Left renal pelvis (tissue), 4 donors: Measurements from ENCODE around the gene NLGN2. TPM values are rescaled to one million over a fixed set of nuclear protein-coding genes. Genes with fewer than 3 reads are reported as not detected.
A peak's percentile ranks its signal among the peaks of the same experiment; 100 is the strongest.
"Not testable (repeated sequence)": the region's sequence is repeated elsewhere in the genome, so short reads cannot be mapped to it uniquely, and the experiment has no call there.

Experiments used
- DNase-seq, 4 donors: peaks; one replicate each; pipeline ENCODE4 v3.0.0-alpha.2; 2013; ENCODE audit warnings: low read depth in 4 of 4, low spot score in 3 of 4
- polyA plus RNA-seq, 4 donors: library from polyadenylated mRNA; unstranded; fragments of 120-200 nt; gene quantifications; one replicate each; pipeline ENCODE4 v1.2.1, GENCODE V29; 2013; ENCODE audit not compliant: insufficient read length in 4 of 4

Gene NLGN2
- 10 to 100 TPM; 21.4 to 55.8 (median 32.8) TPM for polyA plus RNA-seq

DNA sequence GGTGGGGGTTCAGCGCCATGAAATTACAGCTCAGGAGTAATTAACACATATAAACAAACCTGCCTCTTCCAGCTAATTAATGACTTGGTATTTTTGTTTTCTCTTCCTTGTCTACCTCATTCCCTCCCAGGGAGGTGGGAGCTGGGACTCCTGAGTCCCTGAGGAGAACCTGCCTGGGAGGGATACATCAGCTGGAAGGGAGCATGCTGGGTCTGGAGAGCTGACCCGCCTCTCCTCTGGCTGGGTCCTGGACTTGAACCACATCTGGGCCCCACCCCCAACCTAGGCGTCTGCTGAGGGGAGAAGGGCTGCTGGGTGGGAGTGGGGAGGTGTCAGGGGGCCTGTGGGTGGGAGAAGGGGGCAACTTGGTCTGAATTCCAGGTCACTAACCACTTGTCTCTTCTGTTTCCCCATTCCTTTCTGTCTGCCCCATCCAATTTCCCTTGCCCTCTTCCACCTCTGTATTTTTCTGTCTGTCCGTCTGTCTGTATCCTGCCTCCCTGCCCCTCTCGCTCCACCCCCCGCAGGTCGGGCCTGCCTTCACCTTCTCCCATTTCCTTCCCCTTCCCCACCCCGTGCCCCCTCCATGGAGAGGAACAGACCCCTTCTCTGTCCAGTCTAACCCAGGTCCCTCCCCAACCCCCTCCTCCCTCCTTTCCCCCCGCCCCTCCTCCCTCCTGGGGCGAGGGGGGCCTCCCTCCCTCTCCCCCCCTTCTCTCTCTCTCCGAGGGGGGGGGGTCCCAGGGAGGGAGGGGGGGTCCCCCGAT lies at the start of gene NLGN2:
Gene NLGN2, plus strand, starts transcription at position 361 of the 767 bp plus-strand sequence. CDS start 411 bp downstream, outside the sequence.
- no peak for DNase-seq

DNA sequence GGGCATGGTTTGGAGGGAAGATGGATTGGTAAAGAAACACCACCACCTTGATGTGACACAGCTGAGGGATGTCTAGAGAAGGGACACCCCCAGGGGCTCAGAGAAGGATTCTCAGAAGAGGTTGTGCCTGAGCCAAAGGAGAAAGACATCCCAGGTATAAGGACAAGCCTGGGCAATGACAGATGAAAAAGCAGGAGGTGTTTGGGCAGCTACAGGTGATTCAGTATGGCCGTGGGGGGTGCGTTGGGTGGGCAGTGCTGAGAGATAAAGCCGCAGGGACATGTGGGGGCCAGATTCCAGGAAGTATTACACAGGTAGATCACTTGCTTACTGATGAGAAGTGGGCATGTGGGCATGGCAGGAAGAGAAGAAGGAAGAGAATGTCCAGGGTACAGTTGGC lies 45.7 kb upstream of the NLGN2 start:
- no peak for DNase-seq

DNA sequence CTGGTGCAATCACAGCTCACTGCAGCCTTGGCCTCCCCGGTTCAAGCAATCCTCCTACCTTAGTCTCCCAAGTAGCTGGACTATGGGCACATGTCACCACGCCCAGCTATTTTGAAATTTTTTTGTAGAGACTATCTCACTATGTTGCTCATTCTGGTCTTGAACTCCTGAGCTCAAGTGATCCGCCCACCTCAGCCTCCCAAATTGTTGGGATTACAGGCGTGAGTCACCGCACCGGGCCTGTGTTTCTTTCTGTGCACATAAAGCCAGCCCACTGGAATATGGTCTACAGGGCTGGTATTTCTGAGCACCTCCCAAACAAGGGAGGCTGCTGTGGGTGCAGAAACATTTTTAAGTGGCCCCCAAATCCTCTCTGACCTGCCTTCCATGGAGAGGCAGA lies 44.3 kb upstream of the NLGN2 start:
- no peak for DNase-seq

DNA sequence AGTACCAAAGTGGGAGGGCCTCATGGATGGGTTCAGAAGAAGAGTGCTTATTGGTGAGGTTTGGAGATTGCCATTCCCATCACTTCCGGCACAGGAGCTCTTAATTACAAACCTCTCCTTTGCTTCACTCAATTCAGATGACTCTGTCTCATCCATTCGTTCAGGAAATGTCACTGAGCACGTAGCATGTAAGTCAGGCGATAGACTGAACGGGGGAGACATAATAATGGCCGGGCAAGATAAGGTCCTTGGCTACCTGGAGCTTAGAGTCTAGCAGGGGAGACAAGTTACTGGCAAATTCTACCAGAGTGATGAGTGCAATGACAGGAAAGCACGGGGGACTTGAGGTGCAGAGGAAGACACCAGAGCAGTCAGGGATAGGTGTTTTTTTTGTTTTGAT lies 41.7 kb upstream of the NLGN2 start:
- not testable (repeated sequence) for DNase-seq

DNA sequence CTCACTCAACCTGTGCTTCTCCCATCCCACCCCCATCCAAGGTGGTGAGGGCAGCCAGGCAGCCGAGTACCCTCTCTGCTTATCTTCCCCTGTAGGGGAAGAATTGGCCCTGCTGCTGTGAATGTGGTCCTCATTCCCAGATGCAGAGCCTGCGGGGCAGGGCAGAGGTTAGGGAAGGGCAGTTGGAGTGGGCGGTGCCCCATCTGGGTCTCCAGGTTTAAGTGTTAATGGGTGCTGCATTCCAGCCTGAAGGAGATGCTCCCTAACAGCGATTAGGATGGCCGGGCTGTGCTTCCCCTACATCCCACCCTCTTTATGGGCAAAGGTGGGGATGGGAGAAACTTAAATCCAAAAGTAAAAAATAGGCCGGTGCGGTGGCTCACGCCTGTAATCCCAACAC lies 40.6 kb upstream of the NLGN2 start:
- DNase-seq: no peak

DNA sequence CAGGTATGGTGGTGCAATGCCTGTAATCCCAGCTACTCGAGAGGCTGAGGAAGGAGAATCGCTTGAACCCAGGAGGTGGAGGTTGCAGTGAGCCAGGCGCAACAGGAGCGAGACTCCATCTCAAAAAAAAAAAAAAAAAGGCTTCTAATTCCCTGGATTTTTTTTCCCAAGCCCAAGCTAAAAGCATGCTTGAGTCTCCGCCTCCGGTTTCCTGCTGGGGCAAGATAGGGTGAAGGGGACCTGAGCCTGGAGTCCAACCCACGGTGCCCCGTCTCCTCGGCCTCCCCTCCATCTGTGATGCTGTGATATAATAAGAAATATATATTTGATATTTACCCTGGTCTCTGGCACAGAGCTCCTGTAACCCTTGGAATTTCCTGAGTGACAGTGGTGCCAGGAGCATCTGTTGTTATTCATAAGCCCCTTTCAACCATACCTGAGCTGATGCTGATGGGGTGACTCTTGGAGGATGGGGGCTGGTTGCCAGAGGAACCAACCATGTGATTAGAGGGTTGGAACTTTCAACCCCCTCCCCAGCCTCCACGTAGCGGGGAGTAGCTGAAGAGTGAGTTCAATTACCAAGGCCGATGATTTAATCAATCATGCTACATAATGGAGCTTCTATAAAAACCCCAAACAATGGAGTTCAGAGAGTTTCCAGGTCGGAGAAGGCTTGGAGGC lies 39.6 kb upstream of the NLGN2 start:
- no peak for DNase-seq

DNA sequence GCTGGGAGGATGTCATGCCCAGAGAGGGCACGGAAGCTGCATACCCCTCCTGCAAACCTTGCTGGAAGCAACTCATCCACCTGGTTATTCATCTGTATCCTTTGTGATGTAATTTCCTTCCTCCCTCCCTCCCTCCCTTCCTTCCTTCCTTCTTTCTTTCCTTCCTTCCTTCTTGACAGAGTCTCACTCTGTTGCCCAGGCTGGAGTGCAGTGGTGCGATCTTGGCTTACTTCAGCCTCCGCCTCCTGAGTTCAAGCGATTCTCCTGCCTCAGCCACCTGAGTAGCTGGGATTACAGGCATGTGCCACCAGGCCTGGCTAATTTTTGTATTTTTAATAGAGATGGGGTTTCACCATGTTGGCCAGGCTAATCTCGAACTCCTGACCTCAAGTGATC lies 39.0 kb upstream of the NLGN2 start:
- not testable (repeated sequence) for DNase-seq

DNA sequence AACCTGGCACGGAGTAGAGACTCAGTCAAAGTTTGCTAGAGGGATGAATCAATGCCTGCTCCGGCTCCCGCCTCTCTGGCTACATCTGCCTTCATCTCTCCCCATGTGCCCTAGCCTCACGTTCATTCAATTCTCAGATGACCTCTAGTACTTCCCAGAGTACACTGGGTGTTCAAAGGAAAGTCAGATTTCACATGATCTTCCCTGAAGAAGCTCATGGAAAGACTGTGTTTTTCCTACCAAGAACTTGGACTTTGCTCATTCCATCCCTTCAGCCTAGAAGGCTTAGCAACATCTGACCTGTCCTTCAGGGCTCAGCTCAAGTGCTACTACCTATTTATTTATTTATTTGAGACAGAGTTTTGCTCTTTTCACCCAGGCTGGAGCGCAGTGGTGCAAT lies 37.8 kb upstream of the NLGN2 start:
- no peak for DNase-seq

DNA sequence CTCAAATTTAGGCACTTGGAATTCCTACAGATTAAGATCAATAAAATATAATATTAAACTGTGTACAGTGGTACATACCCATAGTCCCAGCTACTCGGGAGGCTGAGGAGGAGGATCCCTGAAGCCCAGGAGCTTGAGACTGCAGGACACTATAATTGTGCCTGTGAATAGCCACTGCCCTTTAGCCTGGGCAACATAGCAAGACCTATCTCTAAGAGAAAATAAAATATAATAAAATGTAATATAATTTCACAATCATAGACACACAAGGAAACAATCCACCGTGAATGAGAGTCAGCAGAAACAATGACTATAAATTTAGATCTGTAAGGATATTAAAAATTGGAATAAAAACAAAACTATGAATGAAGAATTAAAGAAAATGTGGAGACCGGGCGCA lies 36.8 kb upstream of the NLGN2 start:
- DNase-seq: no peak

DNA sequence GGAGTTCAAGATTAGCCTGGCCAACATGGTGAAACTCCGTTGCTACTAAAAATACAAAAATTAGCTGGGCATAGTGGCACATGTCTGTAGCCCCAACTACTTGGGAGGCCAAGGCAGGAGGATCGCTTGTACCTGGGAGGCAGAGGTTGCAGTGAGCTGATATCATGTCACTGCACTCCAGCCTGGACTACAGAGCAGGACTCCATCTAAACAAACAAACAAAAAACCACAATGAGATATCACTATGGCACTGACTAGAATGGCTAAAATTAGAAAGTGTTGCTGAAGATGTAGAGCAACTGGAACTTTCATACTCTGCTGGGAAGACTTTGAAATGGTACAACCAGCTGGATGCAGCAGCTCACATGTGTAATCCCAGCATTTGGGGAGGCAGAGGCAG lies 33.3 kb upstream of the NLGN2 start:
- no peak for DNase-seq

DNA sequence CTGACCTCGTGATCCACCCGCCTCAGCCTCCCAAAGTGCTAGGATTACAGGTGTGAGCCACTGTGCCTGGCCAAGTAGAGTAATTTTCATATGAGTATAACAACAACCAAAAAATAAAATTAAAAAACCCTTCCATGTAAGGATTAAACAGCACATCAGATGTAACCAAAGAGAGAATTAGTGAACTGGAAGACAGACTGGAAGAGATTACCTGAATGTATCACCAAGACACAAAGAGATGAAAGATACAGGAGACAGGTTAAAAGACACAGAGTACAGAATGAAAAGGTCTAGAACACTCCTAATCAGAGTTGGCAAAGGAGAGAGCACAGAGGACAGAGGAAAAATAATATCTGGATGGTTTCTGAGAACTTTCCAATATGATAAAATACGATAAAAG lies 28.5 kb upstream of the NLGN2 start:
- DNase-seq: no peak

DNA sequence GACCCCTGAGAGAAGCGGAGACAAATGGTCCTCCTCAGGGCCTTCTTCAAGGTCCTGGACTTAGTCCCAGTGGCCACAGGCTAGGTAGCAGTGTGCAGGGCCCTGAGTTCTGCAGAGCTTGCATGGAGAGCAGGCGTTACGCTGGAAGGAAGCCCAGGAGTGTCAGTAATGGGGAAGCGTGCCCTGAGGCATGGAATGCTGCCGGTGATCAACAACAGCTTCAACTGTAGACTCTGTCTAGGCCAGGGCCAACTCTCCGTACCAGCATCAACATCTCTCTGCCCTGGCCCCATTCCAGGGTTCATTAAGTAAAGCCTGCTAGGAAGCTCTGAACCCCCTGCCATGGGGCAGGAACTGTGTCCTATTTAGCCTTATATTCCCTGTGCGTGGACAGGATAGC lies 27.3 kb upstream of the NLGN2 start:
- no peak for DNase-seq

DNA sequence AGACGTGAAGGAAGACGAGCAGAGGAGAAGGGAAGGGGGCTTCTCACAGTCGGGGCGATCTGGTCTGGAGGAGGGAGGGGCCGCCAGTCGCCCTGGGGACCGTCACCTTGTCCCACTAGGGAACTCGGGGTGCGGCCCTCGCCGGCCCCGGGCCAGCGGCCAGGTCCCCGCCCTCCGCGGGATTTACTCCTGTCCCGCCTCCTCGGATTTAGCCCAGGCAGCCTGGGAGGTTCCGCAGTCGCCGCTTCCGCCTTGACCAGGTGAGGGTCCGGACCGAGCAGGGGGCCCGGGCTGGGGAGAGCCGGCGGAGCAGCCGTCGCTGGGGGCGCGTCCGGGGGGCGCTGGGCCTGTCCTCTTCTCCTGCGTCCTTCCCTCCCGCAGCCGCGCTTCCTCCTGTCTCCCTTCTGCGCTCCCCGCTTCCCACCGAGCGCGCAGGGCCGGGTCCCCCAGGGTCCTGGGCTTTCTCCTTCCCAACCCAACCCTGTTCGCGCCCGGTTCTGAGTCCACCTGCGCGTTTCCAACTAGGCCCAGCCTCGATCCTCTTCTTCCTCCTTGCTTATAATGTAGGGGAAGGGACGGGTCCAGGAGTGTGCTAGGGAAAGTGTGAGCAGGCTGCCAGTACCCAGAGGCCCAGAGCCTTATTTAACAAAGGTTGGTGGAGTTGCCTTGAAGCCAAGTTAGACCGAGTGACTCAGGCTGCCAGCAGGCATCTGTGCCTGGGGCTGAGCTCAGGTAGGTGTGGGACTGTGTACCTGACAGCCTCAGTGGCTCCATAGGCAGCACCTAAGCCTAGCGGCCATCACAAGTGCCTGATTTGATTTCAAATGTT lies 26.6 kb upstream of the NLGN2 start, which contains the start of gene TNK1:
Gene TNK1, plus strand, starts transcription at position 235 of the 829 bp plus-strand sequence. CDS start 1,838 bp downstream, outside the sequence.
- DNase-seq: no peak

DNA sequence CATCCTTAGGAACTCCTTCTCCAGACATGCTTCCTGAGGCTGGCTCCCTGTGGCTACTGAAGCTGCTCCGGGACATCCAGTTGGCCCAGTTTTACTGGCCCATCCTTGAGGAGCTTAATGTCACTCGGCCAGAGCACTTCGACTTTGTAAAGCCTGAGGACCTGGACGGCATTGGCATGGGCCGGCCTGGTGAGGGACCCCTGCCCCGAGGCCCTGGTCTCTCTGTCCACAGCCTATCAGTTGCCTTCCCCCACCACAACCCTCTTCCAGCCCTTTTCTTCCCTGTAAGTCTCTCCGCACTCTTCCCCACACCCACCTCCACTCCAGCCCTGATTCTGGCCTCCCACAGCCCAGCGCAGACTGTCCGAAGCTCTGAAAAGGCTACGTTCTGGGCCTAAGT lies 24.7 kb upstream of the NLGN2 start:
- no peak for DNase-seq

DNA sequence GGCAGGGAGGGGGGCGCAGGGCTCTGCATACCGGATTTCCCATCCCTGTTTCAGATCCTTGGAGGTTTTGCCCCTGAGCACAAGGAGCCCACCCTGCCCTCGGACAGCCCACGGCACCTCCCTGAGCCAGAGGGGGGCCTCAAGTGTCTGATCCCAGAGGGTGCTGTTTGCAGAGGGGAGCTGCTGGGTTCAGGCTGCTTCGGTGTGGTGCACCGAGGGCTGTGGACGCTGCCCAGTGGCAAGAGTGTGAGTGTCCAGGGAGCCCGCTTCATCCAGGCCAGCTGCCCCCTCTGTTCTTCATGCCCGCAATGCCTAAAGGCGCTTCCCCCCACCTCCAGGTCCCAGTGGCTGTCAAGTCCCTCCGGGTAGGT lies 24.3 kb upstream of the NLGN2 start:
- DNase-seq: no peak

DNA sequence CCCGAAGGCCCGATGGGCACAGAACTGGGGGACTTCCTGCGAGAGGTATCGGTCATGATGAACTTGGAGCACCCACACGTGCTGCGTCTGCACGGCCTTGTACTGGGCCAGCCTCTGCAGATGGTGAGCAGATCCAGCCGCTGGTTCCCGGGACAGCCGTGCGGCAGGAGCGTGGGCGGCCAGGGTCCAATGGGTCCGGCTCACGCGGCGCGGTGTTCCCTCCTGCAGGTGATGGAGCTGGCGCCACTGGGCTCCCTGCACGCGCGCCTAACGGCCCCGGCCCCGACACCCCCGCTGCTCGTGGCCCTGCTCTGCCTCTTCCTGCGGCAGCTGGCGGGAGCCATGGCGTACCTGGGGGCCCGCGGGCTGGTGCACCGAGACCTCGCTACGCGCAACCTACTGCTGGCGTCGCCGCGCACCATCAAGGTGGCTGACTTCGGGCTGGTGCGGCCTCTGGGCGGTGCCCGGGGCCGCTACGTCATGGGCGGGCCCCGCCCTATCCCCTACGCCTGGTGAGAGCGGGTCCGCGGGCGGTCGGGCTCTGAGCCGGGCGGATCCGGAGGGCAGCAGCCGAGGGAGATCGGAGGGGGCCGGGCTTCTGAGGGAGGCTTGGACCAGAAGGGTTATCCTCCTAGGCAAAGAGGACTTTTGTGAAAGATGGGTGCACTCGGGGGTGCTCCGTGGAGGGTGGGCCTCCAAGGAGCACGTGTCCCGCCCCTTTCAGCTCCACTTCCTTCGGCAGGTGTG lies 23.7 kb upstream of the NLGN2 start:
- DNase-seq: peak in 1 of 4 donors; percentile 52

DNA sequence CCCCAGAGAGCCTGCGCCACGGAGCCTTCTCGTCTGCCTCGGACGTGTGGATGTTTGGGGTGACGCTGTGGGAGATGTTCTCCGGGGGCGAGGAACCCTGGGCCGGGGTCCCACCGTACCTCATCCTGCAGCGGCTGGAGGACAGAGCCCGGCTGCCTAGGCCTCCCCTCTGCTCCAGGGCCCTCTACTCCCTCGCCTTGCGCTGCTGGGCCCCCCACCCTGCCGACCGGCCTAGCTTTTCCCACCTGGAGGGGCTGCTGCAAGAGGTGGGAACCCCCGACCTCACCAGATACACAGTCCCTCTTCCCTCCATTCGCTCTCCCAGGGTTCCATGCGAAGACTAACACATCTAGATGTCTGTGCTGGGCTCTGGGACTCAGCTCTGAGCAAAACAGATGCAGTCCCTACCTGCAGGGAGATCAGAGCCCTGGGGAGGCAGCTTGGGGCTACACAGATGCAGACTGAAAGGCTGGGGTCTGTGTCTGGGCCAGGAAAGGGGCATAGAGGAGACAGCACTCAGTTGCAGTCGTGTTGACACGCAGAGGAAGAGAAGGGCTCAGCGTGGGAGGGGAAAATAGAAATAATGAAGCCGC lies 23.1 kb upstream of the NLGN2 start:
- no peak for DNase-seq

DNA sequence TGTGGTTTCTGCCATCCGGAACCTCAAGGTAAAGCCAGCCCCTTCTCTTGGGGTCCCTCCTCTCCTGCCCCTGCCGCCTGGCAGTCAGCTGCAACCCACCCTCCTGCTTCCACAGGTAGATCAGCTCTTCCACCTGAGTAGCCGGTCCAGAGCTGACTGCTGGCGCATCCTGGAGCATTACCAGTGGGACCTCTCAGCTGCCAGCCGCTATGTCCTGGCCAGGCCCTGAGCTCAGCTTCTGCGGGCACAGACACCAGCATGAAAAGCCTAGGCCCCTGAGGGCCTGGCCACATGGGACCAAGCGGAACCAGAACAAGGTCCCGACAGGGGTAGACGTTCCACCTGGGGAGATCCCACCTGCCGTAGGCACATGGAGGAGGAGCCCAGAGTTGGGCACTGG lies 18.8 kb upstream of the NLGN2 start:
- DNase-seq: no peak

DNA sequence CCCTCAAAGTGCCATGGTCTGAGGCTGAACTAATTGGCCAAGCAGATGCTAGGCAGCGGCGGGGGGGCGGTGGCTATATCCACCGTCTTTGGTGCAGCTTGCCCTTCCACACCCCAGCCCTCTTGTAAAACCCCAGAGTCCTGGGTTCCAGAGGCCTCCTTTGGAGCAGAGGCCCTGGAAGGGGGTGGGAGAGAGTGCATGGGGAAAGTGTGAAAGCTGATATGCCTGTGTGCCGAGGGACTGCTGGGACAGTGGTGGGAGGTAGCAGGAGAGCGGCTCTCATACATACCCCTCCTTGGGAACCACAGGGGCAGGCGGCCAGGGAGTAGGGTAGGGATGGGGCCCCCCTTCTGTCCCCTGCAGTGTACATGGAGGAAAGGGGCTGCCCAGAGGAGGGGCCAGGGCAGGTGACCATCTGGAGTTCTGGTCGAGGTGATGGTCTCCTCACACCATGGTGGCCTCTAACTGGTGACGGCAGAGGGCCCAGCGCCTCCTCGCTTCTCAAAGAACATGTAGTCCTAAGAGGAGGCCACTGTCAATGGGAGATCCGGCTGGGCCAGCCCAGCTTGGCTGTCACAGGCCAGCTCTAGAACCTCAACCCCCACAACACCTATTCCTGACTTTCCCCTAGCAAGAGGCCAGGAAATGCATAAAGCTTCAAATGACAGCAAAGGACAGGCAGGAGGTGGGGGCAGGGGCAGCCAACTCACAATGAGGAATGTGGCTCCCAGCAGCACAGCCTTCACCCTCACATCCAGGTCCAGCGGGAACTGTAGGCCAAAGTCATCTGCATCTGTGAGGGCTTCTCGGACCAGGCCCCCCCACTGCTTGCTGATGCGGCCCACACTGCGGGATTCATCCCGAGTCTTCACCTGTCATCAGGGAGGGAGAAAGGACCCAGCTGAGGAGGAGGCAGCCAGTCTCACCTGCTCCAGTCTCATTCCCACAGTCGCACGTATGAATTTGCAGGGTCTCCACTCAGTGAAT lies 17.4 kb upstream of the NLGN2 start:
- no peak for DNase-seq
